Uterus (tissue), 4 donors: ENCODE measurements around the gene DCTN2. TPM values are rescaled to one million over a fixed set of nuclear protein-coding genes. Genes with fewer than 3 reads are reported as not detected.
"Not testable (repeated sequence)": the region's sequence is repeated elsewhere in the genome, so short reads cannot be mapped to it uniquely, and the experiment has no call there.

ENCODE experiments used
- DNase-seq, 2 donors: peaks; one replicate each; pipeline ENCODE4 v3.0.0-alpha.2; 2019 to 2020
- H3K27ac ChIP-seq, 2 donors: fragments of 200-600 bp; sonication (generic); 1 replicate in 1 of 2; 2 replicates in 1 of 2; pipeline ENCODE4 v1.5.1; 2016 to 2018
- H3K27me3 ChIP-seq, 2 donors: fragments of 200-600 bp; sonication (generic); one replicate each; pipeline ENCODE4 v1.5.1; 2018 to 2019; ENCODE audit warnings: control low read depth in 1 of 2
- H3K36me3 ChIP-seq, 2 donors: fragments of 200-600 bp; sonication (generic); one replicate each; pipeline ENCODE4 v1.5.1; 2019; ENCODE audit warnings: control low read depth in 1 of 2
- H3K4me1 ChIP-seq, 2 donors: fragments of 200-600 bp; sonication (generic); one replicate each; pipeline ENCODE4 v1.5.1; 2018 to 2019; ENCODE audit warnings: control low read depth in 1 of 2
- H3K4me3 ChIP-seq, 2 donors: fragments of 200-600 bp; sonication (generic); 1 replicate in 1 of 2; 2 replicates in 1 of 2; pipeline ENCODE4 v1.5.1; 2018 to 2019; ENCODE audit warnings: mild to moderate bottlenecking in 1 of 2
- H3K9me3 ChIP-seq, 2 donors: fragments of 200-600 bp; sonication (generic); one replicate each; pipeline ENCODE4 v1.5.1; 2019; ENCODE audit warnings: control low read depth in 1 of 2
- POLR2A ChIP-seq, 2 donors: fragments of 450-650 bp; IDR thresholded peaks; one replicate each; pipeline ENCODE4 v1.6.1; 2016; ENCODE audit warnings: antibody characterized with exemption in 2 of 2, mild to moderate bottlenecking in 1 of 2, moderate library complexity in 1 of 2
- intact Hi-C: fragments of 100-400 bp; cut with DNase I; formaldehyde crosslinking; loops from one replicate; pipeline ENCODE4 v1.15.1; 2023; ENCODE audit warnings: low total_unique reads
- total RNA-seq, 4 donors: library from RNA; depleted of rRNA in 3 of 4; stranded (reverse); fragments of >200 nt in 3 of 4; gene quantifications; one replicate each; pipeline versions ENCODE4 v1.1.0 to v1.2.4, GENCODE V29; 2014 to 2023
- TF ChIP-seq, protein P1 (sequence below), 4 experiments: fragments of 200-600 bp in 2 of 4; fragments of 450-650 bp in 2 of 4; sonication (generic) in 2 of 4; IDR thresholded peaks; one replicate each; pipeline ENCODE4 v1.5.1; 2016 to 2019; ENCODE audit warnings: antibody characterized with exemption in 4 of 4, mild to moderate bottlenecking in 2 of 4, moderate library complexity in 1 of 4
- donor health status: DM: yes; HTN: yes; CAD: no.

DCTN2 gene
- total RNA-seq, 4 donors from 2014 or later, result 117 to 175 (median 126) TPM

- H3K36me3 ChIP-seq, result no peaks in the 10 kb centered on the region
- DNase-seq, result no peak
- TF ChIP-seq, protein P1, sequence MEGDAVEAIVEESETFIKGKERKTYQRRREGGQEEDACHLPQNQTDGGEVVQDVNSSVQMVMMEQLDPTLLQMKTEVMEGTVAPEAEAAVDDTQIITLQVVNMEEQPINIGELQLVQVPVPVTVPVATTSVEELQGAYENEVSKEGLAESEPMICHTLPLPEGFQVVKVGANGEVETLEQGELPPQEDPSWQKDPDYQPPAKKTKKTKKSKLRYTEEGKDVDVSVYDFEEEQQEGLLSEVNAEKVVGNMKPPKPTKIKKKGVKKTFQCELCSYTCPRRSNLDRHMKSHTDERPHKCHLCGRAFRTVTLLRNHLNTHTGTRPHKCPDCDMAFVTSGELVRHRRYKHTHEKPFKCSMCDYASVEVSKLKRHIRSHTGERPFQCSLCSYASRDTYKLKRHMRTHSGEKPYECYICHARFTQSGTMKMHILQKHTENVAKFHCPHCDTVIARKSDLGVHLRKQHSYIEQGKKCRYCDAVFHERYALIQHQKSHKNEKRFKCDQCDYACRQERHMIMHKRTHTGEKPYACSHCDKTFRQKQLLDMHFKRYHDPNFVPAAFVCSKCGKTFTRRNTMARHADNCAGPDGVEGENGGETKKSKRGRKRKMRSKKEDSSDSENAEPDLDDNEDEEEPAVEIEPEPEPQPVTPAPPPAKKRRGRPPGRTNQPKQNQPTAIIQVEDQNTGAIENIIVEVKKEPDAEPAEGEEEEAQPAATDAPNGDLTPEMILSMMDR (IDR thresholded peaks at IDR 0.05), result no peak
- TF ChIP-seq POLR2A (IDR thresholded peaks at IDR 0.05), result no peak
Observed at GRCh38 chr12:57500213-57500612, 46.8 kb downstream of the DCTN2 start.

GRCh38 chr12:57498571-57498970 is 48.4 kb downstream of the DCTN2 start:
- H3K4me3 ChIP-seq, result no peak overlapping the region
- H3K9me3 ChIP-seq, result no peaks in the 10 kb centered on the region
- H3K36me3 ChIP-seq, result no peaks in the 10 kb centered on the region
- no peaks in the 10 kb centered on the region for H3K4me1 ChIP-seq
- intact Hi-C loops, result no loop called here
- H3K27me3 ChIP-seq, result no peaks in the 10 kb centered on the region
- no peak for TF ChIP-seq POLR2A (IDR thresholded peaks at IDR 0.05)
- TF ChIP-seq, protein P1 (IDR thresholded peaks at IDR 0.05), result no peak
- no peak overlapping the region for H3K27ac ChIP-seq
- DNase-seq, result no peak

More at GRCh38 chr12:57500213-57500612, 46.8 kb downstream of the DCTN2 start:
- Histone ChIP-seq H3K27ac (no peak overlapping the region), H3K9me3 (no peaks in the 10 kb centered on the region), H3K27me3 (no peaks in the 10 kb centered on the region), H3K4me1 (no peaks in the 10 kb centered on the region), H3K4me3 (no peak overlapping the region)
- intact Hi-C loops, result no loop called here

- TF ChIP-seq, protein P1 (IDR thresholded peaks at IDR 0.05), result no peak
- TF ChIP-seq POLR2A (IDR thresholded peaks at IDR 0.05), result no peak
- intact Hi-C loops, result no loop called here
- Histone ChIP-seq H3K27ac (no peak overlapping the region), H3K27me3 (no peaks in the 10 kb centered on the region), H3K9me3 (no peaks in the 10 kb centered on the region), H3K4me1 (no peaks in the 10 kb centered on the region), H3K36me3 (no peaks in the 10 kb centered on the region), H3K4me3 (no peak overlapping the region)
- DNase-seq, result no peak
Observed at GRCh38 chr12:57498132-57498502, 48.9 kb downstream of the DCTN2 start.

GRCh38 chr12:57497223-57498131 is 49.5 kb downstream of the DCTN2 start:
- Histone ChIP-seq H3K36me3 (no peaks in the 10 kb centered on the region), H3K4me3 (no peak overlapping the region), H3K27ac (no peak overlapping the region), H3K9me3 (no peaks in the 10 kb centered on the region), H3K27me3 (no peaks in the 10 kb centered on the region), H3K4me1 (no peaks in the 10 kb centered on the region)
- intact Hi-C loops, result no loop called here
- DNase-seq, result no peak
- TF ChIP-seq POLR2A (IDR thresholded peaks at IDR 0.05), result no peak
- TF ChIP-seq, protein P1 (IDR thresholded peaks at IDR 0.05), result no peak

DNA sequence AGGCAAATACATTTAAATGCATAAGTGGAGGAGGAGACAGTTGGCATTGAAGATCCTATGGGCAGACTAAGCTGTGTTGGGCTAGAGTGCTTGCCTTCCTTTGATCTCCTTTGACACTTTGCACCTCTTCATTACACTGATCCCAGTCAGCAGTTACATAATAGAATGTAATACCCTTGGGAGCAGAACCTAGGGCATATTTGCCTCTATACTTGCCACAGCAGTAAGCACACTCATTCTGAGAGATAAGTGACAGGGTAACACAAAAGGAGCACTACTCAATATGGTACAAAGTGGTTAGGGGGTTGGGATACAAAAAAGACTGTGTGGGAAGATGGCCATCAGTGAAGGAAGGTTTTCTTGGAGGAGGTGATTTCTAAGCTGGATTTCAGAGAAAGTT is 50.2 kb downstream of the DCTN2 start:
- no peak for DNase-seq
- Histone ChIP-seq H3K9me3 (no peaks in the 10 kb centered on the region), H3K4me1 (no peaks in the 10 kb centered on the region), H3K36me3 (no peaks in the 10 kb centered on the region), H3K27ac (no peak overlapping the region), H3K27me3 (no peaks in the 10 kb centered on the region), H3K4me3 (no peak overlapping the region)
- TF ChIP-seq, protein P1 (IDR thresholded peaks at IDR 0.05), result no peak
- no peak for TF ChIP-seq POLR2A (IDR thresholded peaks at IDR 0.05)
- intact Hi-C loops, result no loop called here

DNA sequence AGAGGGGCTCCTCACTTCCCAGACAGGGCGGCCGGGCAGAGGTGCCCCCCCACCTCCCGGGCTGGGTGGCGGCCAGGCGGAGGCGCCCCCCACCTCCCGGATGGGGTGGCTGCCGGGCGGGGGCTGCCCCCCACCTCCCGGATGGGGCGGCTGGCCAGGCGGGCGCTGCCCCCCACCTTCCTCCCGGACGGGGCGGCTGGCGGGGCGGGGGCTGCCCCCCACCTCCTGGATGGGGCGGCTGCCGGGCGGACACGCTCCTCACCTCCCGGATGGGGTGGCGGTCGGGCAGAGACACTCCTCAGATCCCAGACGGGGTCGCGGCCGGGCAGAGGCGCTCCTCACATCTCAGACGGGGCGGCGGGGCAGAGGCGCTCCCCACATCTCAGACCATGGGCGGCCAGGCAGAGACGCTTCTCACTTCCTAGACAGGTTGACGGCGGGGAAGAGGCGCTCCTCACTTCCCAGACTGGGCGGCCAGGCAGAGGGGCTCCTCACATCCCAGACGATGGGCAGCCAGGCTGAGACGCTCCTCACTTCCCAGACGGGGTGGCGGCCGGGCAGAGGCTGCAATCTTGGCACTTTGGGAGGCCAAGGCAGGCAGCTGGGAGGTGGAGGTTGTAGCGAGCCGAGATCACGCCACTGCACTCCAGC is 51.8 kb downstream of the DCTN2 start:
- H3K36me3 ChIP-seq, H3K27me3 ChIP-seq, intact Hi-C loops: not testable (repeated sequence)

More for the DNA sequence above, 51.8 kb downstream of the DCTN2 start:
- not testable (repeated sequence) for H3K4me1 ChIP-seq, H3K4me3 ChIP-seq, H3K27ac ChIP-seq, DNase-seq, H3K9me3 ChIP-seq
